ENCODE data around the gene USP35.

- TF ChIP-seq CTCF (IDR thresholded peaks at IDR 0.05; ENCODE audit: poor library complexity) (no peak), EZH2 (IDR thresholded peaks at IDR 0.05; ENCODE audit: borderline replicate concordance) (no peak)
Measured at GRCh38 chr11:78197816-78198215, 9.1 kb downstream of the USP35 start.

All from hepatocyte (in vitro differentiated cells).